ENCODE measurements around the gene PALLD.

The PALLD gene

DNA sequence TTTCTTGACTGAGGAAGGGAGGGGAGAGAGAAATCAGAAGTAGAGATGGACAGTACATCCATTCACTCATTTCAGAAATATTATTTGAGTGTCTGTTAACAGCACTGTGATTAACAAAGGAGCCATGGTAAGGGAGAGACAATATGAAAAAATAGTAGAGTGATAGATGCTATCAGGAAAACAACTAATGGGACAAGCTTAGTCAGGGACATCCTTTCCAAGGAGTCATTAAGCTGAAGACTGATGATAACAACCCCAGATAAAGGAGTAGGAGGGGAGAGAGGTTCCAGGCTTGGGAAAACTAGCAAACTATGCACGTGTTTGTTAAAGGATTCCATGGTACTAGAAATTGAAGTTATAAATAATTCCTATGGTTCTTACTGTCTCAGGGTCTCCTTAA lies 391.0 kb downstream of the PALLD start (continued):
- TF ChIP-seq ZNF704 (tag by site-specific recombination; IDR thresholded peaks at IDR 0.05) (no peak), ZNF776 (tag by site-specific recombination; IDR thresholded peaks at IDR 0.05; ENCODE audit: borderline replicate concordance) (no peak)

GRCh38 chr4:168888715-168889215 lies 391.9 kb downstream of the PALLD start:
- CTCF ChIA-PET = no interaction called here

DNA sequence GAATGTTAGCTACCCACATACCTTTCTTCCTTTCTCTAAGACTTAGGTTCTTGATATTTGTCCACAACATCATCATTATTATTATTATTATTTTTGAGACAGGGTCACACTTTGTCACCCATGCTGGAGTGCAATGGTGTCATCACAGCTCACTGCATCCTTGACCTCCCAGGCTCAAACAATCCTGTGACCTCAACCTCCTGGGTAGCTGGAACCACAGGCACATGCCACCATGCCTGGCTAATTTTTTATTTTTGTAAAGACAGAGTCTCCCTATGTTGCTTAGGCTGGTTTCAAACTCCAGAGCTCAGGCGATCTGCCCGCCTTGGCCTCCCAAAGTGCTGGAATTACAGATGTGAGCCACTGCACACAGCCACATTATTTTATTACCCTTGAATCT lies 394.2 kb downstream of the PALLD start:
- H3K27ac ChIP-seq (ENCODE audit: extremely low read depth, low read depth, low read length) = no peak overlapping the region
- H3K9me3 ChIP-seq (ENCODE audit: control insufficient read depth, insufficient read depth, low read depth, low read length) = no peaks in the 10 kb centered on the region
- ChIA-PET CTCF (no interaction called here), POLR2A (no interaction called here)
- peaks cover 9 to 70% of the 10 kb centered on the region in 2 experiments for H3K36me3 ChIP-seq (ENCODE audit: control insufficient read depth in 2 of 2, insufficient read depth in 1 of 2, low read length in 2 of 2)
- H3K4me3 ChIP-seq (ENCODE audit: low read depth, low read length) = no peak overlapping the region
- TF ChIP-seq ZNF121 (tag by site-specific recombination; IDR thresholded peaks at IDR 0.05) (no peak), MEIS1 (CRISPR knock-in tag; IDR thresholded peaks at IDR 0.05; ENCODE audit: borderline replicate concordance) (no peak), ZNF223 (tag by site-specific recombination; IDR thresholded peaks at IDR 0.05) (no peak), FEZF1 (tag by site-specific recombination; IDR thresholded peaks at IDR 0.05) (no peak), KLF10 (tag by site-specific recombination; IDR thresholded peaks at IDR 0.05) (no peak), ZNF704 (tag by site-specific recombination; IDR thresholded peaks at IDR 0.05) (no peak), KLF8 (tag by site-specific recombination; IDR thresholded peaks at IDR 0.05) (no peak)
- H3K4me1 ChIP-seq (ENCODE audit: control insufficient read depth, insufficient read depth, low read length) = no peaks in the 10 kb centered on the region

More at GRCh38 chr4:168888715-168889215, 391.9 kb downstream of the PALLD start:
- Histone ChIP-seq H3K36me3 (ENCODE audit: control insufficient read depth in 2 of 2, insufficient read depth in 1 of 2, low read length in 2 of 2) (peaks cover 4 to 64% of the 10 kb centered on the region in 2 experiments; a peak in 2 of 3 replicates), H3K4me3 (ENCODE audit: low read depth, low read length) (no peak overlapping the region), H3K9me3 (ENCODE audit: control insufficient read depth, insufficient read depth, low read depth, low read length) (no peaks in the 10 kb centered on the region), H3K4me1 (ENCODE audit: control insufficient read depth, insufficient read depth, low read length) (no peaks in the 10 kb centered on the region), H3K27ac (ENCODE audit: extremely low read depth, low read depth, low read length) (no peak overlapping the region)
- POLR2A ChIA-PET = no interaction called here
- TF ChIP-seq ZNF211 (tag by site-specific recombination; IDR thresholded peaks at IDR 0.05; ENCODE audit: low read depth) = no peak
- TF ChIP-seq ZBTB21 (tag by site-specific recombination; IDR thresholded peaks at IDR 0.05) = no peak
- TF ChIP-seq TCF7L2 (IDR thresholded peaks at IDR 0.05; ENCODE audit: borderline replicate concordance, low read depth, low read length) = no peak
- no peak for TF ChIP-seq ZNF548 (tag by site-specific recombination; IDR thresholded peaks at IDR 0.05)
- TF ChIP-seq MEIS1 (CRISPR knock-in tag; IDR thresholded peaks at IDR 0.05; ENCODE audit: borderline replicate concordance) = no peak
- no peak for TF ChIP-seq YY2 (tag by site-specific recombination; IDR thresholded peaks at IDR 0.05)
- no peak for TF ChIP-seq ZNF596 (tag by site-specific recombination; IDR thresholded peaks at IDR 0.05)
- TF ChIP-seq, protein P1, sequence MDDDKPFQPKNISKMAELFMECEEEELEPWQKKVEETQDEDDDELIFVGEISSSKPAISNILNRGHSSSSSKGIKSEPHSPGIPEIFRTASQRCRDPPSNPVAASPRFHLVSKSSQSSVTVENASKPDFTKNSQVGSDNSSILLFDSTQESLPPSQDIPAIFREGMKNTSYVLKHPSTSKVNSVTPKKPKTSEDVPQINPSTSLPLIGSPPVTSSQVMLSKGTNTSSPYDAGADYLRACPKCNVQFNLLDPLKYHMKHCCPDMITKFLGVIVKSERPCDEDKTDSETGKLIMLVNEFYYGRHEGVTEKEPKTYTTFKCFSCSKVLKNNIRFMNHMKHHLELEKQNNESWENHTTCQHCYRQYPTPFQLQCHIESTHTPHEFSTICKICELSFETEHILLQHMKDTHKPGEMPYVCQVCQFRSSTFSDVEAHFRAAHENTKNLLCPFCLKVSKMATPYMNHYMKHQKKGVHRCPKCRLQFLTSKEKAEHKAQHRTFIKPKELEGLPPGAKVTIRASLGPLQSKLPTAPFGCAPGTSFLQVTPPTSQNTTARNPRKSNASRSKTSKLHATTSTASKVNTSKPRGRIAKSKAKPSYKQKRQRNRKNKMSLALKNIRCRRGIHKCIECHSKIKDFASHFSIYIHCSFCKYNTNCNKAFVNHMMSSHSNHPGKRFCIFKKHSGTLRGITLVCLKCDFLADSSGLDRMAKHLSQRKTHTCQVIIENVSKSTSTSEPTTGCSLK (tag by site-specific recombination; IDR thresholded peaks at IDR 0.05) = no peak
- TF ChIP-seq ZNF654 (tag by site-specific recombination; IDR thresholded peaks at IDR 0.05; ENCODE audit: low read depth) = no peak
- TF ChIP-seq GLIS2 (tag by site-specific recombination; IDR thresholded peaks at IDR 0.05) = no peak
- no peak for TF ChIP-seq SP7 (tag by site-specific recombination; IDR thresholded peaks at IDR 0.05)
- no peak for TF ChIP-seq ZNF140 (tag by site-specific recombination; IDR thresholded peaks at IDR 0.05)
- no peak for TF ChIP-seq ZNF473 (tag by site-specific recombination; IDR thresholded peaks at IDR 0.05)
- TF ChIP-seq EGR2 (tag by site-specific recombination; IDR thresholded peaks at IDR 0.05; ENCODE audit: low read depth) = no peak
- TF ChIP-seq KLF16 (tag by site-specific recombination; IDR thresholded peaks at IDR 0.05) = no peak
- TF ChIP-seq OSR2 (tag by site-specific recombination; IDR thresholded peaks at IDR 0.05) = no peak
- TF ChIP-seq MZF1 (tag by site-specific recombination; IDR thresholded peaks at IDR 0.05; ENCODE audit: borderline replicate concordance) = no peak

Data from HEK293 (cell line).